AML-193 (cell line): ENCODE results near the gene FOXL3.

Experiments
- DNase-seq, 2 experiments: peaks; one replicate each; lab custom pipeline; 2025; lab: John Stamatoyannopoulos, UW

The FOXL3 gene

GRCh38 chr7:266851-267840, 22.8 kb upstream of the FOXL3 start:
- no peak for DNase-seq

- no peak for DNase-seq
Measured at GRCh38 chr7:268991-269390, 21.0 kb upstream of the FOXL3 start.

GRCh38 chr7:269721-270120, 20.2 kb upstream of the FOXL3 start:
- DNase-seq = no peak

- DNase-seq = no peak
Measured at GRCh38 chr7:270351-270983, 19.5 kb upstream of the FOXL3 start.

- DNase-seq = no peak
Measured at GRCh38 chr7:271266-272107, 18.5 kb upstream of the FOXL3 start.

GRCh38 chr7:272108-272615, 17.8 kb upstream of the FOXL3 start:
- no peak for DNase-seq

GRCh38 chr7:272631-273030, 17.3 kb upstream of the FOXL3 start:
- no peak for DNase-seq

- no peak for DNase-seq
Measured at GRCh38 chr7:273327-273726, 16.6 kb upstream of the FOXL3 start.

- no peak for DNase-seq
Measured at GRCh38 chr7:274266-274665, 15.7 kb upstream of the FOXL3 start.

- DNase-seq = no peak
Measured at GRCh38 chr7:276230-276835, 13.6 kb upstream of the FOXL3 start.

GRCh38 chr7:277228-277627, 12.7 kb upstream of the FOXL3 start:
- no peak for DNase-seq

- no peak for DNase-seq
Measured at GRCh38 chr7:278081-278480, 11.9 kb upstream of the FOXL3 start.

- no peak for DNase-seq
Measured at GRCh38 chr7:279821-280220, 10.1 kb upstream of the FOXL3 start.

GRCh38 chr7:280461-280860, 9.5 kb upstream of the FOXL3 start:
- no peak for DNase-seq

- no peak for DNase-seq
Measured at GRCh38 chr7:281637-282036, 8.3 kb upstream of the FOXL3 start.

- DNase-seq = no peak
Measured at GRCh38 chr7:282621-283020, 7.3 kb upstream of the FOXL3 start.

- DNase-seq = no peak
Measured at GRCh38 chr7:284762-285722, 4.9 kb upstream of the FOXL3 start.

- no peak for DNase-seq
Measured at GRCh38 chr7:285731-286130, 4.2 kb upstream of the FOXL3 start.

GRCh38 chr7:286266-286665, 3.7 kb upstream of the FOXL3 start:
- DNase-seq = no peak

- DNase-seq = no peak
Measured at GRCh38 chr7:288671-289101, 1.3 kb upstream of the FOXL3 start.
